Esophagus squamous epithelium (tissue), 5 donors: Measurements from ENCODE around the gene MYO15B. TPM values are rescaled to one million over a fixed set of nuclear protein-coding genes. Genes with fewer than 3 reads are reported as not detected.
"Not testable (repeated sequence)": the region's sequence is repeated elsewhere in the genome, so short reads cannot be mapped to it uniquely, and the experiment has no call there.

Source experiments
- DNase-seq: peaks from one replicate; lab custom pipeline; 2025; lab: John Stamatoyannopoulos, UW
- H3K27ac ChIP-seq, 4 donors: fragments of 200-600 bp; sonication (generic); one replicate each; pipeline ENCODE4 v1.5.1; 2016 to 2019; ENCODE audit warnings: mild to moderate bottlenecking in 1 of 4
- H3K27me3 ChIP-seq, 4 donors: fragments of 200-600 bp; sonication (generic); 1 replicate in 3 of 4; 2 replicates in 1 of 4; pipeline versions ENCODE4 v1.5.1 to v1.6.0; 2017 to 2021; ENCODE audit warnings: antibody characterized with exemption in 1 of 4
- H3K36me3 ChIP-seq, 3 donors: fragments of 200-600 bp; sonication (generic); one replicate each; pipeline ENCODE4 v1.5.1; 2016 to 2019
- H3K4me1 ChIP-seq, 3 donors: fragments of 200-600 bp; sonication (generic); one replicate each; pipeline ENCODE4 v1.5.1; 2017 to 2019
- H3K4me3 ChIP-seq, 4 donors: fragments of 200-600 bp; sonication (generic); 1 replicate in 3 of 4; 2 replicates in 1 of 4; pipeline ENCODE4 v1.5.1; 2016 to 2019; ENCODE audit warnings: mild to moderate bottlenecking in 2 of 4, moderate library complexity in 1 of 4
- H3K9me3 ChIP-seq, 3 donors: fragments of 200-600 bp; sonication (generic); one replicate each; pipeline ENCODE4 v1.5.1; 2016 to 2019
- CTCF ChIP-seq, 6 experiments: fragments of 450-650 bp in 4 of 6; fragments of 200-600 bp in 2 of 6; sonication (generic) in 2 of 6; IDR thresholded peaks; one replicate each; pipeline ENCODE4 v1.5.1; 2016 to 2019; ENCODE audit warnings: antibody characterized with exemption in 6 of 6, mild to moderate bottlenecking in 4 of 6, moderate library complexity in 4 of 6
- POLR2A ChIP-seq, 4 donors: fragments of 450-650 bp; IDR thresholded peaks; one replicate each; pipeline ENCODE4 v1.6.1; 2017; ENCODE audit warnings: antibody characterized with exemption in 4 of 4, mild to moderate bottlenecking in 4 of 4, moderate library complexity in 3 of 4
- WGBS, 2 donors: methylation state at CpG; one replicate each; pipeline ENCODE4 v1.1.5; 2018; 5-methylcytosine and 5-hydroxymethylcytosine counted together
- intact Hi-C: fragments of 100-400 bp; cut with DNase I; formaldehyde crosslinking; loops from one replicate; pipeline ENCODE4 v1.15.0; 2022
- total RNA-seq, 4 donors: library from RNA; depleted of rRNA; stranded (reverse); fragments of >200 nt; gene quantifications; one replicate each; pipeline ENCODE4 v1.1.0, GENCODE V29; 2016
- donor health status: DM: yes; HTN: yes; CAD: no.

Gene MYO15B
- total RNA-seq, 4 donors from 2014 or later = 6.3 to 60.7 (median 10.4) TPM

- intact Hi-C loops = no loop called here
- Histone ChIP-seq H3K27me3 (peaks cover 0 to 15% (median 0%) of the 10 kb centered on the region in 4 donors), H3K36me3 (no peaks in the 10 kb centered on the region), H3K27ac (peak overlapping the region in 1 of 4 donors; percentile 94), H3K9me3 (no peaks in the 10 kb centered on the region), H3K4me1 (peaks cover 14 to 40% (median 16%) of the 10 kb centered on the region in 3 donors), H3K4me3 (no peak overlapping the region)
- DNase-seq = no peak
- TF ChIP-seq CTCF (IDR thresholded peaks at IDR 0.05) (no peak), POLR2A (IDR thresholded peaks at IDR 0.05) (no peak)
- 80 to 88% methylated on average over 7 to 9 of the region's 12 CpGs for WGBS, 2 donors
Observed at GRCh38 chr17:75590849-75591721, 3.5 kb downstream of the MYO15B start.

DNA sequence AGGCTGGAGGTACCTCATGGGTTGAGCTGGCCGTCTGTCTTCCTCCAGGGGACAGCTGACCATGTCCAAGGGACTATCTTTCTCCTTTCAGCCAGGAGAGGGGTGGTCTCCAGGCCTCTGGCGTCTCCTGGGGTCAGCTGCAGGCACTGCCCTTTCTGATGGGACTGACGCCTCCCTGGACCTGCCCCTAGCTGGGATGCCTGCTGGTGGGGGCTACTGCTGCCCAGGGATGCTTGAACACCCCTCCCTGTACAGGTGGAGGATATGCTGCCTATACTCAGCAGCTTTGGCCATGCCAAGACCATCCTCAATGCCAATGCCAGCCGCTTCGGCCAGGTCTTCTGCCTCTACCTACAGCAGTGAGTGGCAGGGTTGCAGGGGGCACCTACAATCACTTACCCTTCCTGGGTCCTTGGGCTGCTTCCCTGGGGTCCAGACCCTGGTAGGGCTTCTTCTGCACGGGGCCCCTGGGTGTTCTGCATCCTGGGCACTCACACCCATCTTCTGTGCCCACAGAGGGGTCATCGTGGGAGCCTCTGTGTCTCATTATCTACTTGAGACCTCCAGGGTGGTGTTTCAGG lies 4.2 kb downstream of the MYO15B start:
- H3K4me3 ChIP-seq = no peak overlapping the region
- no peaks in the 10 kb centered on the region for H3K9me3 ChIP-seq
- no peaks in the 10 kb centered on the region for H3K36me3 ChIP-seq
- WGBS, 2 donors = 92% methylated on average over 4 of the region's 7 CpGs; no CpG with 5 or more reads in 1 of the 2 donors
- TF ChIP-seq CTCF (IDR thresholded peaks at IDR 0.05) (no peak), POLR2A (IDR thresholded peaks at IDR 0.05) (no peak)
- H3K4me1 ChIP-seq = peaks cover 14 to 40% (median 16%) of the 10 kb centered on the region in 3 donors
- no peak overlapping the region for H3K27ac ChIP-seq
- H3K27me3 ChIP-seq = peaks cover 0 to 15% (median 0%) of the 10 kb centered on the region in 4 donors
- intact Hi-C loops = no loop called here
- no peak for DNase-seq

DNA sequence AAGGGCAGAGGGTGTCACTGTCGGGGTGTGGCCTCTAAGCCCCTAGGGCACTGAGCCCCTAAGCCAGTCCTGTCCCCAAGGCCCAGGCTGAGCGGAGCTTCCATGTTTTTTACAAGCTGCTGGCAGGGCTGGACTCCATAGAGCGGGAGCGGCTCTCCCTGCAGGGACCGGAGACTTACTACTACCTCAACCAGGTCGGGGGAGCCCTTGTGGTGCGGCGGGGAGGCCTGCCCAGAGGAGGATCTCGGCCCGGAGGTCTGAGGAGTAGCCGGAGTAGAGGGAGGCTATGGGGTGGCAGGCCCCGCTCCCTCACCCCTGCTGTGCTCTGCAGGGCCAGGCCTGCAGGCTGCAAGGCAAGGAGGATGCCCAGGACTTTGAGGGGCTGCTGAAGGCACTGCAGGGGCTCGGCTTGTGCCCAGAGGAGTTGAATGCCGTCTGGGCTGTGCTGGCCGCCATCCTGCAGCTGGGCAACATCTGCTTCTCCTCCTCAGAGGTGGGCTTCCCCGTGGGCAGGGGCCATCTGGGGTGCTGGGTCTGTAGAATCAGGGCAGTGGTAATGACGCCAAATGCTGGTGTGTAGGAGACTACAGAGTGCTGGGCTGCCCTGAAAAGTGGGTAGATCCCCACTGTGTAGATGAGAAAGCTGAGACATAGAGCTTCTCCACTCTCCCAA lies 4.9 kb downstream of the MYO15B start:
- no peak for DNase-seq
- no peak for TF ChIP-seq CTCF (IDR thresholded peaks at IDR 0.05)
- no peak for TF ChIP-seq POLR2A (IDR thresholded peaks at IDR 0.05)
- intact Hi-C loops = no loop called here
- H3K4me3 ChIP-seq = no peak overlapping the region
- peaks cover 0 to 11% (median 0%) of the 10 kb centered on the region in 4 donors for H3K27me3 ChIP-seq
- peaks cover 12 to 34% (median 14%) of the 10 kb centered on the region in 3 donors for H3K4me1 ChIP-seq
- no peak overlapping the region for H3K27ac ChIP-seq
- WGBS, 2 donors = 80 to 90% methylated on average over 2 of the region's 17 CpGs
- H3K36me3 ChIP-seq = no peaks in the 10 kb centered on the region
- no peaks in the 10 kb centered on the region for H3K9me3 ChIP-seq

DNA sequence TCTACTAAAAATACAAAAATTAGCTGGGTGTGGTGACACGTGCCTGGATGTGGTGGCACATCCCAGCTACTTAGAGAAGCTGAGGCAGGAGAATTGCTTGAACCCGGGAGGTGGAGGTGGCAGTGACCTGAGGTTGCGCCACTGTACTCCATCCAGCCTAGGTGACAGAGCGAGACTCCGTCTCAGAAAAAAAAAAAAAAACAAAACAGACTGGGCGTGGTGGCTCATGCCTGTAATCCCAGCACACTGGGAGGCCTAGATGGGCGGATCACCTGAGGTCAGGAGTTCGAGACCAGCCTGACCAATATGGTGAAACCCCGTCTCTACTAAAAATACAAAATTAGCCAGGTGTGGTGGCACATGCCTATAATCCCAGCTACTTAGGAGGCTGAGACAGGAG lies 5.8 kb downstream of the MYO15B start:
- H3K36me3 ChIP-seq, H3K27me3 ChIP-seq, H3K9me3 ChIP-seq, H3K4me3 ChIP-seq, intact Hi-C loops, DNase-seq, H3K27ac ChIP-seq: not testable (repeated sequence)
- H3K4me1 ChIP-seq = peaks cover 4 to 25% (median 9%) of the 10 kb centered on the region in 3 donors
- 55 to 84% methylated on average over 9 of the region's 9 CpGs for WGBS, 2 donors

GRCh38 chr17:75594499-75595283 lies 7.1 kb downstream of the MYO15B start:
- no peaks in the 10 kb centered on the region for H3K9me3 ChIP-seq
- WGBS, 2 donors = 65 to 80% methylated on average over 2 to 16 of the region's 28 CpGs
- H3K36me3 ChIP-seq = no peaks in the 10 kb centered on the region
- DNase-seq = no peak
- intact Hi-C loops = no loop called here
- H3K4me1 ChIP-seq = peaks cover 0 to 12% (median 6%) of the 10 kb centered on the region in 3 donors
- H3K27ac ChIP-seq = no peak overlapping the region
- no peaks in the 10 kb centered on the region for H3K27me3 ChIP-seq
- no peak for TF ChIP-seq POLR2A (IDR thresholded peaks at IDR 0.05)
- no peak for TF ChIP-seq CTCF (IDR thresholded peaks at IDR 0.05)
- no peak overlapping the region for H3K4me3 ChIP-seq
